ENCODE results near the gene CDRT4.

The CDRT4 gene

DNA sequence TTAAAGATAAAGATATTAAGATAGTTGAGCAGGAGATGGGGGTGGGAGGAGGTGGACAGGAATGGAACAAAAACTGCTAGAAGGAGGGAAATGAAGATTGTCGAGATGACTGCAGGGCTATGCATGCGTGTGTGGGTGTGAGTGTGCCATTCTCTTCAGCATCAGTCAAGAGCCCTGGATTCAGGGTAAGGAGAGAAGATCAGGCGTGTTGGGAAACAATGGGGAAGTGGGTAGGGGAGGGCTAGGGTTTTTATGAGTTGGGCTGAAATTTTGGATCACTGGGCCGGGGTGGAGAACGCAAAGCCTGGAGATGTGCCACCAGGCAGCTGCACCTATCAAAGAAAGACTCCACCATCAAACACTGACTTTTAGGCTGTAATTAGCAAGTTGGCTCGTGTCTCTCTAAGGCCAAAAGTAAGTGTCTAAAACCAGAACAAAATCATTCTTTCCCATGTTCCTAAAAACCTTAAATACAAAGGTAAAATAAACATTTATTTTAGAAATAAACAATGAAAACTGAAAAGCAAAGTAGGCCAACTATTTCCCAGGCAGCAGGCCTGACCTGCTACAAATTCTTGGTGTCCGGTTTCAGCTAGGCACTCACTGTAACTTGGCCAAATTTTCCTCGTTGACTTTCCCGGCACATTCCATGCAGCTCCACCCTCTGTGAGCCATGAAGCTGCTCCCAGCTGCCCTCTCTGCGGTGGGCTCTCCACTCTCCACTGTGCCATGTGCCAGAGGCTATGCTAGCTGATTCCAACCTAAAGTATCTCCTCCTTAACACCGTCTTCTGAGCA, 4.2 kb downstream of the CDRT4 start:
- Mint-ChIP-seq H3K4me1 (ENCODE audit: low read depth in 2 of 2) (no peaks in the 10 kb centered on the region), H3K4me3 (no peak overlapping the region), H3K9me3 (no peaks in the 10 kb centered on the region), H3K27me3 (no peaks in the 10 kb centered on the region), H3K36me3 (ENCODE audit: insufficient read depth) (no peaks in the 10 kb centered on the region), H3K27ac (no peak overlapping the region)
- ATAC-seq (replicated peaks) (no peak), DNase-seq (no peak)

DNA sequence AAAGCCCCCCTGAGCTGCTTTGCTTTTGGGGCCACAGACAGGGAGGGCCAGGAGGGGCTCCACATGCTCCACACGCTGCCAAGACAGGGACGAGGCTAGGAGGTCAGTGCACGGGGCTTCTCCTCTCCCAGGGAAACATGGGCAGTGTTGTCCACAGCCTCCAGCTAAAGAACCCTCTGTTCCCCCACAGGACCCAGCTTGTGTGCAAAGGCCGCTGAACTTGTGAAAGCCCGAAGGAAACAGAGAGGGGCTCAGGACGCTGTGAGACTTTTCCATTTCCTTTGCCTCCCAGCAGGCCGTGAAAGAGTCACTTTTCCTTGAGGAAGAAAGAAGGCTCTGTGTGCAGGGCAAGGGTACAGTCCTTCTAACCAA, 9.7 kb downstream of the CDRT4 start:
- Mint-ChIP-seq H3K27me3 (no peaks in the 10 kb centered on the region), H3K36me3 (ENCODE audit: insufficient read depth) (no peaks in the 10 kb centered on the region), H3K27ac (no peak overlapping the region), H3K9me3 (peaks cover 0 to 3% of the 10 kb centered on the region in 2 donors), H3K4me1 (ENCODE audit: low read depth in 2 of 2) (no peaks in the 10 kb centered on the region), H3K4me3 (no peak overlapping the region)
- ATAC-seq (replicated peaks) (no peak), DNase-seq (no peak)

DNA sequence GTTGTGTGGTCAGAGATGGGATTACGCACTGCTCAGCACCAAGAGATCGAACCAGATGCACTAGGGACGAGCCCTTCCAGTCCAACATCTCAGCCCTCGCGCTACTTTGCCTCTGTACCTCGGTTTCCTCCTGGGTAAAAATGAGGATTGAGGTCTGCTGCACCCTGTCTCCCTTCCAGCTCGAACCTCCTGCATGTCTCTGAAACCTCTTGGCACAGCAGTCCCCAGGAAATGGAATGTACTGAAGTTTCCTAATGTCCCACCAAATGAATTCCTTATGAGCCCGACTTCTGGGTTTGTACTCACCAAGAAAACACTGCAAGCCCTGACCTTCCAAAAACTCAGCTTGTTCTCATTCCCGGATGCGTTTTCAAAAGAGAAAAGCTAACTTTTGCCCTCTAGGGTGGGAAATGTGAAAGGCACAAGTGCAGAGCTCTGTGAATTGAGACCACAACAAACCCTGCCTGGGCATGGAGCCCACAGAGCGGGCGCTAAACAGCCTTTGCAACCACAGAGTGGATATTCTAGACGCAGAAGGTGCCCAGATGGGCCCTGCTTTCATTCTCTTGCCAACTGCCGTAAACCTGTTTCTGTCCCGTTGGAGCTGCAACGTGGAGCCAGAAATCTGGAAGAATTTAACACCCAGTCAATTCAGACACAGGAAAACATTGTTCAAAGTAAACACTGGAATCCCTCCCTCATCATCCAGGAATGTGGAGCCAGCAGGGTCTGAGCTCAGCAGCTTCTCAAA, 10.3 kb downstream of the CDRT4 start:
- no peaks in the 10 kb centered on the region for H3K36me3 Mint-ChIP-seq (ENCODE audit: insufficient read depth)
- peaks cover 0 to 3% of the 10 kb centered on the region in 2 donors for H3K9me3 Mint-ChIP-seq
- no peak for DNase-seq
- ATAC-seq (replicated peaks): no peak
- H3K27me3 Mint-ChIP-seq: no peaks in the 10 kb centered on the region
- H3K27ac Mint-ChIP-seq: no peak overlapping the region
- H3K4me1 Mint-ChIP-seq (ENCODE audit: low read depth in 2 of 2): no peaks in the 10 kb centered on the region
- H3K4me3 Mint-ChIP-seq: no peak overlapping the region

DNA sequence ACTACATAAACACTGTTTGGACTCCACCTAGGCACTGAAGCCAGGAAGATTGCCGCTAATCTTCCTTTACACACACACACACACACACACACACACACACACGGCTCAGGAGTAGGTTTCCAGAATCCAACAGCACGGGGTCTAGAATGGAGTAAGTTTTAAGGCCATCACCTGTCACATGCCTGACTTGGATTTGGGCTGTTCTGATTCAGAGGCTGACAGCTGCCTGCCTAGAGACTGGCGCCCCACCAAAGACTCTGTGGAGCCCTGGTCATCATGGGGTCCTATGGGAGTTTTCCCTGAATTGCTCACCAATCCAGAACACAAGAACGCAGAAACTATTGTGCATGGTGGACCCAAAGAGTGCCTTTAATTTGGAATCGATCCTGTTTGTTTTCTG, 10.9 kb downstream of the CDRT4 start:
- Mint-ChIP-seq H3K9me3 (peaks cover 0 to 3% of the 10 kb centered on the region in 2 donors), H3K36me3 (ENCODE audit: insufficient read depth) (no peaks in the 10 kb centered on the region), H3K4me3 (no peak overlapping the region), H3K27me3 (no peaks in the 10 kb centered on the region), H3K27ac (no peak overlapping the region), H3K4me1 (ENCODE audit: low read depth in 2 of 2) (no peaks in the 10 kb centered on the region)
- ATAC-seq (replicated peaks) (no peak), DNase-seq (no peak)

DNA sequence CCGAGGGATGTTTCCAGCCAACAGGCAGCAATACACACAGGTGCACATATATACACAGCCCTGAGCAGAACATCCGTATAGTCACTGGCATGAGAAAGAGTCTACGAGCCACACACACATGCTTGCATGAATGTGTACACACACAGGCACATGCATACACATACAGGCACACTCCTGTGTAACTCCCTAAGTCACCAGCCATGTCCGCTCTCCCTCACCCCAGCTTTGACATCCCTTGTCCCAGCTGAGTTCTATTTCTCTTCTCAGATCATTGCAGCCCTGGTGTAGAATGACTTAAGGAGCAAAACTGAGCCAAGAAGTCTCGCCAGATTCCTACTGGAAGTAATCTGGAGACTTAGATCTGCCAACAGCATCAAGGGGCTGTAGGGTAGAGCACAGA, 13.1 kb downstream of the CDRT4 start:
- Mint-ChIP-seq H3K9me3 (peaks cover 0 to 3% of the 10 kb centered on the region in 2 donors), H3K36me3 (ENCODE audit: insufficient read depth) (no peaks in the 10 kb centered on the region), H3K27me3 (no peaks in the 10 kb centered on the region), H3K4me3 (no peak overlapping the region), H3K27ac (peak overlapping the region in 1 of 2 donors; percentile 39), H3K4me1 (ENCODE audit: low read depth in 2 of 2) (no peaks in the 10 kb centered on the region)
- ATAC-seq (replicated peaks) (no peak), DNase-seq (no peak)

DNA sequence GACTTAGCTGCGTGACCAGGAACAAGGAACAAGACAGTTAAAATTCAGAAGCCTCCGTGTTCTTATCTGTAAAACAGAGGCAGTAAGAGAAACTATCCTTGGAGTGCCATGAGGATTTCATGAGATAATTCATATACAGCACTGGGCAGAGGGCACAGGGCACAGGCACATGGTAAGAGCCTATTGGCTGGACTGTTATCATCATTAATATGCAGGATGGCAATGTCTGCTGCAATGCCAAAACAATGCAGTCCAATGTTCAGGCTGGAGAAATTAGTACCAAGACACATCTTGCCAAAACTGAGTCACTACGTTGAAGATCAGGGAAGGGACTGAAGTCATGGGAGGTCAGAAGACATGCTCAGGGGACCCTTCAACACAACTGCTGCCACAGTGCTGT, 13.6 kb downstream of the CDRT4 start:
- Mint-ChIP-seq H3K27ac (no peak overlapping the region), H3K9me3 (peaks cover 0 to 3% of the 10 kb centered on the region in 2 donors), H3K4me3 (no peak overlapping the region), H3K4me1 (ENCODE audit: low read depth in 2 of 2) (no peaks in the 10 kb centered on the region), H3K27me3 (no peaks in the 10 kb centered on the region), H3K36me3 (ENCODE audit: insufficient read depth) (no peaks in the 10 kb centered on the region)
- ATAC-seq (replicated peaks) (no peak), DNase-seq (no peak)

DNA sequence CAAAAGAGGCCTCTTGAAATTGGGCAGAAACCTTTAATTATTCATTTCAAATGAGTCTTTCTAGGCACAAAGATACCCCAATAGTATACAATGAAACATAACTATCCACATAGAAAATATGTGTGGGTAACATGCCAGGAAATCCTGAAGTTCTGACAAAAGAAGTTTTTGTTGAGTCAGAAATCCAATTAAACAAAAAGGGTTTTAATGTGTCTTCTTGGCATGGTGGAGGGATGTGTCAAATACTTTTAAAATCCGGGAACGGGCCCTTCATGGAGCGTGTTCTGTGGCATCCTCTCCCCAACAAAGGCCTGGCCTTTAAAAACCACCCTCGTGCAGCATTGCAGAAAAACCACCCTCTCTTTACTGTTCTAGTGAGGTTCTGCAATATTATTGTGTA, 14.2 kb downstream of the CDRT4 start:
- DNase-seq: no peak
- ATAC-seq (replicated peaks): no peak
- H3K9me3 Mint-ChIP-seq: peaks cover 0 to 3% of the 10 kb centered on the region in 2 donors
- no peaks in the 10 kb centered on the region for H3K36me3 Mint-ChIP-seq (ENCODE audit: insufficient read depth)
- no peak overlapping the region for H3K4me3 Mint-ChIP-seq
- no peaks in the 10 kb centered on the region for H3K4me1 Mint-ChIP-seq (ENCODE audit: low read depth in 2 of 2)
- no peak overlapping the region for H3K27ac Mint-ChIP-seq
- H3K27me3 Mint-ChIP-seq: no peaks in the 10 kb centered on the region

DNA sequence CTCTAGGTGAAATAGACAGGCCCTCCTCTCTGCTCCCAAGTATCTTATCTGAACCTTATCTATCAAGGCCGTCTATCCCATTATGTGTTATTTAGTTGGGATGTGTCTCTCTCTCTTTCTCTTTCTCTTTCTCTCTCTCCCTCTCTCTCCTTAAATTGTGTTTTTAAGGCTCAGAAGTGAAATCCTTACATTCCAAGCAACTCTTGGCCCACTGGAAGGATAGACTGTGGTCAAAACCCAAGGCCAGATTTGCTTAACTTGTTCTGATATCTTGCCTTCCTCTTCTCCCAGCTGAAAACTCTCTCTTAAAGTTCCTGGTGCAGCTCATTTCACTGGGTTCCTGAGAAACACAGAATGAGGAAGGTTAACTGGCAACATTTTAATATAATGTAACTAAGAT, 14.7 kb downstream of the CDRT4 start:
- Mint-ChIP-seq H3K4me1 (ENCODE audit: low read depth in 2 of 2) (no peaks in the 10 kb centered on the region), H3K27ac (no peak overlapping the region), H3K27me3 (no peaks in the 10 kb centered on the region), H3K4me3 (no peak overlapping the region), H3K36me3 (ENCODE audit: insufficient read depth) (no peaks in the 10 kb centered on the region), H3K9me3 (peaks cover 0 to 3% of the 10 kb centered on the region in 2 donors)
- DNase-seq (no peak), ATAC-seq (replicated peaks) (no peak)

DNA sequence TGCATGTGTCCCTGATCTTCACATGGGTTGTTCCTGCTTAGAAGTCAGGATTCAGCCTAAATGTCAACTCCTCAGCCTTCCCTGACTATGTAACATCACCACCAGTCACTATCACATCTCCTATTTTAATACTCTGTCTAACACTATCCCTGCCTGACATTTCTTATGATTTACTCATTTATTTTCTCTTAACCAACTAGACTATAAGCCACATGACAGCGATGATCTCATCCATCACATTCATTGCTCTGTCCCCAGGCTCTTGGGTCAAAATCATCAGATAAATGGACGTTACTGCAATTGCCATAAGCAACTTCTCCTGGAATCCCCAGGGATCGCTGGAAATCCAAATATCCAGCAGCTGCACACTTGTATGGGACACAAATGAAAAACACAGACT, 15.7 kb downstream of the CDRT4 start:
- Mint-ChIP-seq H3K36me3 (ENCODE audit: insufficient read depth) (no peaks in the 10 kb centered on the region), H3K4me3 (no peak overlapping the region), H3K4me1 (ENCODE audit: low read depth in 2 of 2) (no peaks in the 10 kb centered on the region), H3K27ac (no peak overlapping the region), H3K27me3 (no peaks in the 10 kb centered on the region), H3K9me3 (peaks cover 0 to 3% of the 10 kb centered on the region in 2 donors)
- ATAC-seq (replicated peaks) (no peak), DNase-seq (no peak)

DNA sequence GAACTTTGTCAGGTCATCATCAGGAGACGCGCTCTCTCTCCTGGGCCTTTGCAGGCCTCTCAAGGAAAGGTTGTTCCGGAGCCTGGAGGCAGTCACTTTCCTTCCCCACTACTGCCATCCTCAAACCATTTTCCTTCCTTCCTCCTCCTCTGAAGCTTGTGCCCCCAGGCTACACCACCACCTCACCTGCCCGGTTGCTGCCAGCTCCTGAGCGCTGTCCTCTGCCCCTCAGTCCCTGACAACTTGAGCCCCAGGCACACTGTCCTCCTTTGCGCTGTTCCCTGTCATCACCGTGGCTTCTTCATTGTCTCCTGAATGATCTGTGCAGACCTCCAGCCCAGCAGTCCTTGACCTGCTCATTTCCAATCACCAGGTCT, 18.9 kb downstream of the CDRT4 start:
- no peaks in the 10 kb centered on the region for H3K9me3 Mint-ChIP-seq
- ATAC-seq (replicated peaks) (no peak), DNase-seq (no peak)
- peaks cover 0 to 3% of the 10 kb centered on the region in 2 donors for H3K4me1 Mint-ChIP-seq (ENCODE audit: low read depth in 2 of 2)
- no peak overlapping the region for H3K4me3 Mint-ChIP-seq
- no peaks in the 10 kb centered on the region for H3K36me3 Mint-ChIP-seq (ENCODE audit: insufficient read depth)
- H3K27ac Mint-ChIP-seq: no peak overlapping the region
- H3K27me3 Mint-ChIP-seq: no peaks in the 10 kb centered on the region

DNA sequence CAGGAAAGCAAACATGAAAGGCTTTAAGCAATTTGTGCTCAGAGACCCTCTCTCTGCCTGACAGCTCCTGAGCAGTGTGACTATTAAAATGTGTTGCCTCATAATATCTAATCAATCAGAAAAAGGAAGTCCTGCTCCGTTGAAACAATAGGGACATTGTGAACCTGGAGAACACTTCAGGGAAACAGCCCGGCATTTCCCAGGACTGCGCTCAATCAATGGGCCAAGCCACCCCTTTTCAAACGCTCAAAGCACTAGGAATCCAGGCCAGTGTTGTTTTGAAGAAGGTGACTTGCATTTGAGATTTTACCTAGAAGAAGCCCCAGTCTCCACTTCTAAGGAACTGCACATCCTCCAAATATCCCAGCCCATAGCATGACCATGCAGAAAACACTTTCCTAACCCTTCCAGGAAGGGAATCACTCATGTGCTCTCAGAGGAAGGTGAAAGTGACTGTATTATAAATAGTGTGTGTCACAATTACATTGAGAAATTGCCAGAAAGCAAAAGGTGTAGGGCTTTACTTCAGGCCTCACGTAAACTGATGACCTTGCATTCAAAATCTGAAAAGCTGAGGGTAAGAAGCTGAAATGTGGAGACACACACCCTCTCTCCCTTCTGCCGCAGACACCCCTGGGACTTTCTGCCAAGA, 19.4 kb downstream of the CDRT4 start:
- H3K9me3 Mint-ChIP-seq: no peaks in the 10 kb centered on the region
- H3K4me3 Mint-ChIP-seq: no peak overlapping the region
- H3K27ac Mint-ChIP-seq: no peak overlapping the region
- peaks cover 0 to 3% of the 10 kb centered on the region in 2 donors for H3K4me1 Mint-ChIP-seq (ENCODE audit: low read depth in 2 of 2)
- peaks cover 5% of the 10 kb centered on the region for H3K36me3 Mint-ChIP-seq (ENCODE audit: insufficient read depth)
- ATAC-seq (replicated peaks): no peak
- DNase-seq: no peak
- no peaks in the 10 kb centered on the region for H3K27me3 Mint-ChIP-seq

DNA sequence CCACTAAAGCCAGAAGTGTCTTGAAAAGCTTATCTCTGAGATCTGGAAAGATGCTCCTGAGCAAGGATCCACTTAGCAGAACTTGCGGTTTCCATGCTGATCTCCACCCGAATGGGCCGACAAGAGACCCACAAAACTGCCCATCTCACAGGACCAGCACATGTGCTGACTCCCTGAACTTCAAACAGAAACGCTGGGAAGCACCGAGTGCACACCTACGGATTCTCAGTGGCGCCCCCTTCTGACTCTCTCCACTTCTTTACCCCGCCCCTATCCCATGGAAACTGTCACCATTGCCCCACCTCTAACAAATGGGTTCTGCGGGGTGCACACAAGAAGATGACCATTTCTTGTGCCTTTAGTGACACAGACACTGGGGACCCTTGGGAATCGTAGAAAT, 21.4 kb downstream of the CDRT4 start:
- Mint-ChIP-seq H3K27ac (no peak overlapping the region), H3K4me3 (no peak overlapping the region), H3K36me3 (ENCODE audit: insufficient read depth) (peaks cover 5% of the 10 kb centered on the region), H3K4me1 (ENCODE audit: low read depth in 2 of 2) (peaks cover 0 to 3% of the 10 kb centered on the region in 2 donors), H3K27me3 (no peaks in the 10 kb centered on the region), H3K9me3 (no peaks in the 10 kb centered on the region)
- ATAC-seq (replicated peaks): no peak
- no peak for DNase-seq

DNA sequence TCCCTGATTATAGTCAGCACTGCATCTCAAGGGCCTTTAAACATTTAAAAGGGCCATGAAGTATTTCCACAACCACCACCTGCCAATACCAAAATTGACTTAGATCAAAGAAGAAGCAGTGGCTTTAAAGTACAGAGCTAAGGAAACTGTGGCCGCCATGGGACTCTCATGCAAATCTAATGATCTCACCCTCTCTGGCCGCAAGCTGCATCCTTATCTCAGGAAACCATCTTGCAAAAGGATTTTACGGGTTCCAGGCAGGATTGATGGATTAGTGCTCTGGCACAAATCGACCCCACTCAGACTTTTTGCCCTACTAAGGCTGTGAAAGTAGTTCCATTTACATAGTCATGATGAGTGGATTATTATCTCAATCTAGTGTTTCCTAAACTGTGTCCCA, 22.6 kb downstream of the CDRT4 start:
- no peak for ATAC-seq (replicated peaks)
- Mint-ChIP-seq H3K27me3 (no peaks in the 10 kb centered on the region), H3K36me3 (ENCODE audit: insufficient read depth) (peaks cover 5% of the 10 kb centered on the region), H3K9me3 (no peaks in the 10 kb centered on the region), H3K27ac (no peak overlapping the region), H3K4me1 (ENCODE audit: low read depth in 2 of 2) (peaks cover 0 to 3% of the 10 kb centered on the region in 2 donors), H3K4me3 (no peak overlapping the region)
- DNase-seq: no peak
